ENCODE results near the gene BLNK. TPM values are rescaled to one million over a fixed set of nuclear protein-coding genes. Genes with fewer than 3 reads are reported as not detected.

The BLNK gene
- total and polyA plus RNA-seq, 9 donors, result 0.65 to 6.0 (median 2.2) TPM

DNA sequence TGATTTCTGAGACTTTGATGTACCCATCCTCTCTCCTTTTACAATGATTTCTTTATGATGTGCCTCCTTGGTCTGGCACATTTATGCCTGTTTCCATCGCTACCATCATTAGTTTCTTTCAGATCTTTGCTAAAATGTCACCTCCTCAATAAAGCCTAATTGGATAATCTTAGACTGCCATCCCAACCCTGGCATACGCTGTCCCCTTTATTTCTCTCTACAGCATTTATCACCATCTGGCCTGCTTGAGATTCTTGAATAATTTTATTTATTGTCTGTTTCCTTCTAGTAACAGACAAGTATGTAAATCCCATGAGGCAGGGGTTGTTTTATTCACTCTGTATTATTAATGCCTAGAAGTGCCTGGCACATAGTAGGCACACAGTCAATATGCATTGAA, 26.1 kb upstream of the BLNK start:
- H3K4me1 ChIP-seq (ENCODE audit: insufficient read depth), result no peaks in the 10 kb centered on the region
- TF ChIP-seq EP300 (IDR thresholded peaks at IDR 0.05) (no peak), POLR2A (IDR thresholded peaks at IDR 0.05) (no peak)
- TF ChIP-seq, protein P1, sequence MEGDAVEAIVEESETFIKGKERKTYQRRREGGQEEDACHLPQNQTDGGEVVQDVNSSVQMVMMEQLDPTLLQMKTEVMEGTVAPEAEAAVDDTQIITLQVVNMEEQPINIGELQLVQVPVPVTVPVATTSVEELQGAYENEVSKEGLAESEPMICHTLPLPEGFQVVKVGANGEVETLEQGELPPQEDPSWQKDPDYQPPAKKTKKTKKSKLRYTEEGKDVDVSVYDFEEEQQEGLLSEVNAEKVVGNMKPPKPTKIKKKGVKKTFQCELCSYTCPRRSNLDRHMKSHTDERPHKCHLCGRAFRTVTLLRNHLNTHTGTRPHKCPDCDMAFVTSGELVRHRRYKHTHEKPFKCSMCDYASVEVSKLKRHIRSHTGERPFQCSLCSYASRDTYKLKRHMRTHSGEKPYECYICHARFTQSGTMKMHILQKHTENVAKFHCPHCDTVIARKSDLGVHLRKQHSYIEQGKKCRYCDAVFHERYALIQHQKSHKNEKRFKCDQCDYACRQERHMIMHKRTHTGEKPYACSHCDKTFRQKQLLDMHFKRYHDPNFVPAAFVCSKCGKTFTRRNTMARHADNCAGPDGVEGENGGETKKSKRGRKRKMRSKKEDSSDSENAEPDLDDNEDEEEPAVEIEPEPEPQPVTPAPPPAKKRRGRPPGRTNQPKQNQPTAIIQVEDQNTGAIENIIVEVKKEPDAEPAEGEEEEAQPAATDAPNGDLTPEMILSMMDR (IDR thresholded peaks at IDR 0.05), result no peak
- intact Hi-C loops (cut with DNase I), result no loop called here
- no peaks in the 10 kb centered on the region for H3K9me3 ChIP-seq
- H3K4me3 ChIP-seq, result no peak overlapping the region
- DNase-seq, result no peak
- H3K27me3 ChIP-seq, result no peaks in the 10 kb centered on the region
- H3K36me3 ChIP-seq, result no peaks in the 10 kb centered on the region
- 88 to 93% (median 90%) methylated on average over 2 of the region's 2 CpGs for WGBS, 3 donors
- no peak overlapping the region for H3K27ac ChIP-seq

DNA sequence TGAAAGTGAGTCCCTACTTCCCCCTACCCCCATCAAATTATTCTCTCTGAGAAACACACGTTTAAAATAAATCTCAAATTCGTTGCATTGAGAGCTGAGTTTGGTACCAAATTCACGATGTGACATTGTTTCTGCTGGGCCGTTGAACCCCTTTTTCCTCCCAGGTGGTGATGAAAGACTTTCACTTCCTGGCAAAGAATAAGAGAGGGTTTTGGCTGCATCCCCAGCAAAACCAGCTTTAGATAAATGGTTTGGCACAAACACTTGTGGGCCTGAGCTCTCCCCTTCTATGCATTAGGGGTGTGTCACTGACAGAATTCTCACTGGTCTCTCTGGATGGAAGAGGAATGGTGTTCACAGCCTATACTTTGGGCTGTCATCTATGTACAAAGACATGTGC, 24.1 kb upstream of the BLNK start:
- H3K4me3 ChIP-seq, result no peak overlapping the region
- H3K4me1 ChIP-seq (ENCODE audit: insufficient read depth), result no peaks in the 10 kb centered on the region
- H3K27me3 ChIP-seq, result no peaks in the 10 kb centered on the region
- no peak for TF ChIP-seq EP300 (IDR thresholded peaks at IDR 0.05)
- TF ChIP-seq, protein P1 (IDR thresholded peaks at IDR 0.05), result no peak
- TF ChIP-seq POLR2A (IDR thresholded peaks at IDR 0.05), result no peak
- H3K27ac ChIP-seq, result no peak overlapping the region
- no peaks in the 10 kb centered on the region for H3K9me3 ChIP-seq
- no peak for DNase-seq
- no peaks in the 10 kb centered on the region for H3K36me3 ChIP-seq
- intact Hi-C loops (cut with DNase I), result no loop called here
- 57 to 63% (median 61%) methylated on average over 4 of the region's 4 CpGs for WGBS, 3 donors

DNA sequence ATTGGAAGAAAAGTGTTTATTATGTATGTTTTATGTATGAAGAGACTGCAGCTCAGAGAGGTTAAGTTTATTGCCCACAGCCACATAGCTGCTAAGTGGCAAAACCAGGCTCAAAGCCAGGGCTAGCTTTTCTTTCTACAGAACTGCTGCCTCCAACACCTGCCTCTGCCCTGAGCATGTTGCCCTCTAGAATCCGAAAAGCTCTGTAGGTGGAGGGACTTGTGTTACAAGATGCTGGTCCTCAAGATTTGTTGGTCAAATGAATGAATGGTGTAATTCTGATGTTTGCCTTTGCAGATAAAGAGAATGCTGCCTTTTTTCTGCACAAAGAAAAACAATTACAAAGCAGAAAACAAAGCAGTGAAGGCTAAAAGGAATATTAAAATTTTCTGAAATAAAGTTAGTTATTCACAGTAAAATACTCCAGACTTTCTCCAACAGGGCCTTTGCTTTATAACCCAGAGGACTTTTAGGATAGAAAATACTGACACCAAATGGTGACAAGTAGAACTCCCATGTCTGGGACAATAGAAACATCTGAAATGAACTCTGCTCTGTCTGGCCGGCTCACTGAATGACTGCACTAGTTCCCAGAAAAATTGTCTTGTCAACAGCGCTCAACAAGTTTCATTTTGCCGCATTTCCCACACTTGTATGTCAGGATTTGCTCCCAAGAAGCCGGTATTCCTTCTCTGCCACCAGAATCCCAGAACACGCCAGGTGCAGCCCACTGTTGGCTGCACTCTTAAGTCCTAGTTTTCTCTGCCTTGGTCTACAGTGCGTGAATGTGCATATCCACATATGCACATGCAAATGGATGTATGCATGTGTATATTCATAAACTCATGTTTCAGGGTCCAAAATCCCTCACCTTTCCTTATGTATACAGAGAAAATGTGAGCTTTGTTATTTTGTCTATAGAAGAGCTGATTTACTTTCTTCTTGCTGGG, 21.9 kb upstream of the BLNK start:
- H3K27ac ChIP-seq, result no peak overlapping the region
- H3K36me3 ChIP-seq, result no peaks in the 10 kb centered on the region
- no peaks in the 10 kb centered on the region for H3K27me3 ChIP-seq
- no peak overlapping the region for H3K4me3 ChIP-seq
- DNase-seq, result no peak
- H3K9me3 ChIP-seq, result no peaks in the 10 kb centered on the region
- TF ChIP-seq, protein P1 (IDR thresholded peaks at IDR 0.05), result peak in 1 of 3 donors; percentile 14
- TF ChIP-seq POLR2A (IDR thresholded peaks at IDR 0.05), result no peak
- intact Hi-C loops (cut with DNase I), result no loop called here
- H3K4me1 ChIP-seq (ENCODE audit: insufficient read depth), result no peaks in the 10 kb centered on the region
- 39 to 48% (median 43%) methylated on average over 7 of the region's 7 CpGs for WGBS, 3 donors

DNA sequence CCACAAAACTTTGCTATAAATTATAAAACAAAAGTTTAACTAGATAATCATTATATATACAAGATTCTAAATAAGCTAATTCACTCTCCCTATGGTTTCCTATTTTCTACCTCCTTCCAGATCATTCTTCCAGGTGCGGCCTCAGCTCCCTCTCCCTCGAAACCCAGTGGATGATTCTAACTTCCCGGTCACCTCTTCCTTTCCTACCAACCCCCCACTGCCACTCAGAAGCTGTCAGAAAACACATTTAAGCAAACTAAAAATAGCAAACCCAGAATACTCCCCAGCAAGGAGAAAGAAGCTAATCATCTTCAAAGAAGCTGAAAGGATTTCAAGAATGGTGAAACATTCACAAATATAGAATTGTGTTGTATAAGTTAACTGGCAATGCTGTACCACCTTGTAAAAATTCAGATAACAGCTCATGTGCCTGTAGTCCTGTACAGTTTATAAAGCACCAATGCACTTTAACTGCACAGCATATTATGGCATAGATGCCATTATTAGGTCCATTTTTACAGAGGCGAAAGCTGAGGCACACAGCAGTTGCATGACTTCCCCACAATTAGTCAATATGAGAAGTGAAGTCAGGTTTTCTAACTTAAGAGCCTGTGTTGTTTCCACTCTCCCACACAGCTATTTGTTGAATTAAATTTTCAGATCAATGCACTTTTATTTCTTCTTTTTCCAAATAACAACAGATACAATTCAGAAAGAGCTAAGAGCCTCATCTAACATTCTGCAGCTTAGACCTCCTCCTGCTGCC, 19.2 kb upstream of the BLNK start:
- no peak for DNase-seq
- Histone ChIP-seq H3K27me3 (no peaks in the 10 kb centered on the region), H3K4me1 (ENCODE audit: insufficient read depth) (no peaks in the 10 kb centered on the region), H3K27ac (no peak overlapping the region), H3K9me3 (no peaks in the 10 kb centered on the region), H3K36me3 (no peaks in the 10 kb centered on the region), H3K4me3 (no peak overlapping the region)
- intact Hi-C loops (cut with DNase I), result no loop called here
- TF ChIP-seq, protein P1 (IDR thresholded peaks at IDR 0.05), result no peak
- no peak for TF ChIP-seq POLR2A (IDR thresholded peaks at IDR 0.05)
- no peak for TF ChIP-seq EP300 (IDR thresholded peaks at IDR 0.05)
- whole genome bisulfite sequencing, 3 donors, result 77 to 84% (median 84%) methylated on average over 4 of the region's 4 CpGs
